K562 (cell line): ENCODE data around the gene ZMPSTE24.

Source experiments
- ERF ChIP-seq: fragments of 450-650 bp; formaldehyde crosslinking; IDR thresholded peaks from 2 replicates; pipeline ENCODE4 v1.4.0; 2020; ENCODE audit warnings: mild to moderate bottlenecking, mixed read lengths
- LARP7 ChIP-seq: fragments of 450-650 bp; IDR thresholded peaks from 2 replicates; pipeline ENCODE4 v1.6.1; 2016
- POLR2A ChIP-seq: fragments of 450-650 bp; conservative IDR thresholded peaks from 2 replicates; pipeline ENCODE4 v1.6.1; 2016
- POLR2AphosphoS5 ChIP-seq: IDR thresholded peaks from 2 replicates; pipeline ENCODE4 v1.6.1; 2011; ENCODE audit warnings: mild to moderate bottlenecking, low read depth, low read length, moderate library complexity; ENCODE audit not compliant: control insufficient read depth, insufficient read depth
- SREBF2 ChIP-seq: sonication (generic); formaldehyde crosslinking; IDR thresholded peaks from 2 replicates; pipeline ENCODE4 v1.4.0; 2020; ENCODE audit warnings: mild to moderate bottlenecking, missing genetic modification reagents
- YY1 ChIP-seq, 3 experiments: IDR thresholded peaks; 2 replicates each; pipeline ENCODE4 v1.6.1; 2011; ENCODE audit warnings: low read length in 2 of 3, mild to moderate bottlenecking in 2 of 3, moderate library complexity in 2 of 3, borderline replicate concordance in 1 of 3, control low read depth in 1 of 3, low read depth in 1 of 3; ENCODE audit not compliant: insufficient read depth in 3 of 3, insufficient replicate concordance in 2 of 3, control insufficient read depth in 1 of 3, insufficient read length in 1 of 3; ENCODE audit errors: extremely low read depth in 1 of 3
- ZFX ChIP-seq: sonication (generic); formaldehyde crosslinking; IDR thresholded peaks from 2 replicates; pipeline ENCODE4 v1.8.0; 2022; ENCODE audit warnings: mild to moderate bottlenecking, missing genetic modification reagents, moderate library complexity
- ZSCAN29 ChIP-seq: fragments of 450-650 bp; IDR thresholded peaks from 2 replicates; pipeline ENCODE4 v1.6.1; 2017
- TF ChIP-seq, protein P1 (sequence below): fragments of 200-800 bp; sonication (Bioruptor generic); IDR thresholded peaks from 2 replicates; pipeline ENCODE4 v1.6.1; 2017; ENCODE audit warnings: missing genetic modification characterization, missing compliant biosample characterization
- TF ChIP-seq, protein P2 (sequence below): sonication (generic); formaldehyde crosslinking; IDR thresholded peaks from 2 replicates; pipeline ENCODE4 v1.5.0; 2020; ENCODE audit warnings: missing genetic modification reagents
- TF ChIP-seq, protein P3 (sequence below), 3 experiments: IDR thresholded peaks in 2 of 3; conservative IDR thresholded peaks in 1 of 3; 2 replicates each; pipeline ENCODE4 v1.5.1; 2011 to 2012; ENCODE audit warnings: low read length in 3 of 3, mild to moderate bottlenecking in 3 of 3, control low read depth in 2 of 3, improper control_type of control experiment in 1 of 3, inconsistent platforms in 1 of 3, low read depth in 1 of 3, mixed read lengths in 1 of 3, moderate library complexity in 1 of 3; ENCODE audit not compliant: insufficient read depth in 2 of 3
- TF ChIP-seq, protein P4 (sequence below), 3 experiments: fragments of 200-800 bp in 1 of 3; fragments of 250-450 bp in 1 of 3; fragments of 450-650 bp in 1 of 3; sonication (Bioruptor Pico) in 1 of 3; sonication (Bioruptor generic) in 1 of 3; formaldehyde crosslinking in 1 of 3; IDR thresholded peaks; 2 replicates each; pipeline versions ENCODE4 v1.6.1 to v1.8.0; 2016 to 2022; ENCODE audit warnings: mild to moderate bottlenecking in 2 of 3, missing genetic modification characterization in 2 of 3, missing compliant biosample characterization in 1 of 3, moderate library complexity in 1 of 3
- TF ChIP-seq, protein P5 (sequence below), 2 experiments: fragments of 450-650 bp in 1 of 2; sonication (generic) in 1 of 2; formaldehyde crosslinking in 1 of 2; IDR thresholded peaks in 1 of 2; conservative IDR thresholded peaks in 1 of 2; 2 replicates each; pipeline versions ENCODE4 v1.6.1 to v1.8.1; 2016 to 2023; ENCODE audit warnings: mild to moderate bottlenecking in 2 of 2, moderate library complexity in 2 of 2, inconsistent platforms in 1 of 2, missing genetic modification reagents in 1 of 2

DNA sequence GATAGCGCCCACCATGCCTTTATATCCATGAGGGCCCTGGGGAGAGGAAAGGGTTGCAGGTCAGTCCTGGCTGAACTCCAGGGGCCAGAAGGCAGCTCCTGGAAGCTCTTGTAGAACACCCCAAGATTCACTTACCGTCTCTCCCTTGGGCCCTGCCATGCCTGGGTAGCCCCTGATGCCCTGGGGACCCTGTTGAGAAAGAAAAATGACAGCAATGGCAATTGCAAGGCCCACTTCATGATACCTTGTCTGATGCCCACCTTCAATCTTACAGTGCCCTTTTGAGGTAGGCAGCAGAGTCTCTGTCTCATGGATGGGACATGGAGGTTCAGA, 52.1 kb downstream of the ZMPSTE24 start:
- TF ChIP-seq, protein P1, sequence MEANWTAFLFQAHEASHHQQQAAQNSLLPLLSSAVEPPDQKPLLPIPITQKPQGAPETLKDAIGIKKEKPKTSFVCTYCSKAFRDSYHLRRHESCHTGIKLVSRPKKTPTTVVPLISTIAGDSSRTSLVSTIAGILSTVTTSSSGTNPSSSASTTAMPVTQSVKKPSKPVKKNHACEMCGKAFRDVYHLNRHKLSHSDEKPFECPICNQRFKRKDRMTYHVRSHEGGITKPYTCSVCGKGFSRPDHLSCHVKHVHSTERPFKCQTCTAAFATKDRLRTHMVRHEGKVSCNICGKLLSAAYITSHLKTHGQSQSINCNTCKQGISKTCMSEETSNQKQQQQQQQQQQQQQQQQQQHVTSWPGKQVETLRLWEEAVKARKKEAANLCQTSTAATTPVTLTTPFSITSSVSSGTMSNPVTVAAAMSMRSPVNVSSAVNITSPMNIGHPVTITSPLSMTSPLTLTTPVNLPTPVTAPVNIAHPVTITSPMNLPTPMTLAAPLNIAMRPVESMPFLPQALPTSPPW = no peak
- TF ChIP-seq LARP7 (no peak), ZFX (no peak), ERF (CRISPR knock-in tag) (no peak), POLR2A (no peak), YY1 (IDR thresholded peaks at IDR 0.05; ENCODE audit: borderline replicate concordance in 1 of 3, control insufficient read depth in 1 of 3, extremely low read depth in 1 of 3, insufficient read depth in 3 of 3, insufficient read length in 1 of 3, insufficient replicate concordance in 2 of 3, low read depth in 1 of 3, low read length in 2 of 3) (no peak), SREBF2 (no peak), POLR2AphosphoS5 (no peak), ZSCAN29 (no peak)
- TF ChIP-seq, protein P2, sequence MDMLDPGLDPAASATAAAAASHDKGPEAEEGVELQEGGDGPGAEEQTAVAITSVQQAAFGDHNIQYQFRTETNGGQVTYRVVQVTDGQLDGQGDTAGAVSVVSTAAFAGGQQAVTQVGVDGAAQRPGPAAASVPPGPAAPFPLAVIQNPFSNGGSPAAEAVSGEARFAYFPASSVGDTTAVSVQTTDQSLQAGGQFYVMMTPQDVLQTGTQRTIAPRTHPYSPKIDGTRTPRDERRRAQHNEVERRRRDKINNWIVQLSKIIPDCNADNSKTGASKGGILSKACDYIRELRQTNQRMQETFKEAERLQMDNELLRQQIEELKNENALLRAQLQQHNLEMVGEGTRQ = no peak
- TF ChIP-seq, protein P3, sequence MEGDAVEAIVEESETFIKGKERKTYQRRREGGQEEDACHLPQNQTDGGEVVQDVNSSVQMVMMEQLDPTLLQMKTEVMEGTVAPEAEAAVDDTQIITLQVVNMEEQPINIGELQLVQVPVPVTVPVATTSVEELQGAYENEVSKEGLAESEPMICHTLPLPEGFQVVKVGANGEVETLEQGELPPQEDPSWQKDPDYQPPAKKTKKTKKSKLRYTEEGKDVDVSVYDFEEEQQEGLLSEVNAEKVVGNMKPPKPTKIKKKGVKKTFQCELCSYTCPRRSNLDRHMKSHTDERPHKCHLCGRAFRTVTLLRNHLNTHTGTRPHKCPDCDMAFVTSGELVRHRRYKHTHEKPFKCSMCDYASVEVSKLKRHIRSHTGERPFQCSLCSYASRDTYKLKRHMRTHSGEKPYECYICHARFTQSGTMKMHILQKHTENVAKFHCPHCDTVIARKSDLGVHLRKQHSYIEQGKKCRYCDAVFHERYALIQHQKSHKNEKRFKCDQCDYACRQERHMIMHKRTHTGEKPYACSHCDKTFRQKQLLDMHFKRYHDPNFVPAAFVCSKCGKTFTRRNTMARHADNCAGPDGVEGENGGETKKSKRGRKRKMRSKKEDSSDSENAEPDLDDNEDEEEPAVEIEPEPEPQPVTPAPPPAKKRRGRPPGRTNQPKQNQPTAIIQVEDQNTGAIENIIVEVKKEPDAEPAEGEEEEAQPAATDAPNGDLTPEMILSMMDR (IDR thresholded peaks at IDR 0.05 in 2 of 3, conservative IDR thresholded peaks at IDR 0.05 in 1 of 3; ENCODE audit: insufficient read depth in 2 of 3, low read depth in 1 of 3, low read length in 3 of 3) = no peak
- TF ChIP-seq, protein P4, sequence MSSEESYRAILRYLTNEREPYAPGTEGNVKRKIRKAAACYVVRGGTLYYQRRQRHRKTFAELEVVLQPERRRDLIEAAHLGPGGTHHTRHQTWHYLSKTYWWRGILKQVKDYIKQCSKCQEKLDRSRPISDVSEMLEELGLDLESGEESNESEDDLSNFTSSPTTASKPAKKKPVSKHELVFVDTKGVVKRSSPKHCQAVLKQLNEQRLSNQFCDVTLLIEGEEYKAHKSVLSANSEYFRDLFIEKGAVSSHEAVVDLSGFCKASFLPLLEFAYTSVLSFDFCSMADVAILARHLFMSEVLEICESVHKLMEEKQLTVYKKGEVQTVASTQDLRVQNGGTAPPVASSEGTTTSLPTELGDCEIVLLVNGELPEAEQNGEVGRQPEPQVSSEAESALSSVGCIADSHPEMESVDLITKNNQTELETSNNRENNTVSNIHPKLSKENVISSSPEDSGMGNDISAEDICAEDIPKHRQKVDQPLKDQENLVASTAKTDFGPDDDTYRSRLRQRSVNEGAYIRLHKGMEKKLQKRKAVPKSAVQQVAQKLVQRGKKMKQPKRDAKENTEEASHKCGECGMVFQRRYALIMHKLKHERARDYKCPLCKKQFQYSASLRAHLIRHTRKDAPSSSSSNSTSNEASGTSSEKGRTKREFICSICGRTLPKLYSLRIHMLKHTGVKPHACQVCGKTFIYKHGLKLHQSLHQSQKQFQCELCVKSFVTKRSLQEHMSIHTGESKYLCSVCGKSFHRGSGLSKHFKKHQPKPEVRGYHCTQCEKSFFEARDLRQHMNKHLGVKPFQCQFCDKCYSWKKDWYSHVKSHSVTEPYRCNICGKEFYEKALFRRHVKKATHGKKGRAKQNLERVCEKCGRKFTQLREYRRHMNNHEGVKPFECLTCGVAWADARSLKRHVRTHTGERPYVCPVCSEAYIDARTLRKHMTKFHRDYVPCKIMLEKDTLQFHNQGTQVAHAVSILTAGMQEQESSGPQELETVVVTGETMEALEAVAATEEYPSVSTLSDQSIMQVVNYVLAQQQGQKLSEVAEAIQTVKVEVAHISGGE (CRISPR knock-in tag; IDR thresholded peaks at IDR 0.05) = no peak
- TF ChIP-seq, protein P5, sequence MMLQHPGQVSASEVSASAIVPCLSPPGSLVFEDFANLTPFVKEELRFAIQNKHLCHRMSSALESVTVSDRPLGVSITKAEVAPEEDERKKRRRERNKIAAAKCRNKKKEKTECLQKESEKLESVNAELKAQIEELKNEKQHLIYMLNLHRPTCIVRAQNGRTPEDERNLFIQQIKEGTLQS (IDR thresholded peaks at IDR 0.05) = no peak
- TF ChIP-seq, protein P5 (CRISPR knock-in tag; conservative IDR thresholded peaks at IDR 0.05) = no peak
